Kidney epithelial cell (primary cell): ENCODE results near the gene TNF. TPM values are rescaled to one million over a fixed set of nuclear protein-coding genes. Genes with fewer than 3 reads are reported as not detected.
"Not testable (repeated sequence)": the region's sequence is repeated elsewhere in the genome, so short reads cannot be mapped to it uniquely, and the experiment has no call there.

Experiments used
- DNase-seq: peaks from one replicate; pipeline ENCODE4 v3.0.0-alpha.2; 2010; ENCODE audit warnings: low read depth
- H3K27me3 ChIP-seq: 2 replicates; pipeline ENCODE4 v1.6.0; 2011; ENCODE audit warnings: low read length; ENCODE audit not compliant: control insufficient read depth, insufficient read depth
- H3K36me3 ChIP-seq: 2 replicates; pipeline ENCODE4 v1.5.1; 2011; ENCODE audit warnings: low read length; ENCODE audit not compliant: control insufficient read depth, insufficient read depth
- H3K4me3 ChIP-seq: 2 replicates; pipeline ENCODE4 v1.5.1; 2011; ENCODE audit warnings: low read depth, mild to moderate bottlenecking, control low read depth, low read length
- total RNA-seq: library from RNA; depleted of rRNA; stranded (reverse); fragments of >200 nt; gene quantifications from 2 replicates; pipeline ENCODE4 v1.2.3, GENCODE V29; 2015
- TF ChIP-seq, protein P1 (sequence below): IDR thresholded peaks from 2 replicates; pipeline ENCODE4 v1.5.1; 2011; ENCODE audit warnings: mild to moderate bottlenecking, moderate library complexity, low read length, control low read depth, inconsistent platforms; ENCODE audit not compliant: insufficient read depth, poor library complexity, severe bottlenecking

TNF gene
- total RNA-seq, 1 donor from 2014 or later, result 18.6 TPM

DNA sequence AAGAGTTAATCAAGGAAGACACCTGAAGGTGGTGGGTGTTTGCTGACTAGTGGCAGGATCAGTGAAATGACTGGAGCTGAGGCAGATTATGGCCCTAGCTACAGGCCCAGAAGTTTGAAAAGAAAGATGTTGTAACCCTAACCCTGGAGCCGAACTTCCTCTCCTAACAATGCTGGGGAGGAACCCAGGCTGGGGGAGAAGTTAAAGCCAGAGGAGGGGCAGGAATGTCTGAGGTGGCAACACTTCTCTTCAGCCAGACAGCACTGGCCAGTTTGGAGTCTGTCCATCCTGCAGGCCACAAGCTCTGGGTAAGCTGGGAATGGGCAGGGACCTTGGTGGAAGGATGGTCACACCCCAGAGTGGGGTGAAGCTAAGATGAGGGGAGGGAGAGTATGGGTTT lies 10.6 kb downstream of the TNF start, which contains the start of gene LST1:
LST1 (plus strand) TSS at position 270 of the 400 bp plus-strand sequence. CDS start 1,023 bp downstream, outside the sequence.
- H3K36me3 ChIP-seq, result no peaks in the 10 kb centered on the region
- no peak for DNase-seq
- TF ChIP-seq, protein P1, sequence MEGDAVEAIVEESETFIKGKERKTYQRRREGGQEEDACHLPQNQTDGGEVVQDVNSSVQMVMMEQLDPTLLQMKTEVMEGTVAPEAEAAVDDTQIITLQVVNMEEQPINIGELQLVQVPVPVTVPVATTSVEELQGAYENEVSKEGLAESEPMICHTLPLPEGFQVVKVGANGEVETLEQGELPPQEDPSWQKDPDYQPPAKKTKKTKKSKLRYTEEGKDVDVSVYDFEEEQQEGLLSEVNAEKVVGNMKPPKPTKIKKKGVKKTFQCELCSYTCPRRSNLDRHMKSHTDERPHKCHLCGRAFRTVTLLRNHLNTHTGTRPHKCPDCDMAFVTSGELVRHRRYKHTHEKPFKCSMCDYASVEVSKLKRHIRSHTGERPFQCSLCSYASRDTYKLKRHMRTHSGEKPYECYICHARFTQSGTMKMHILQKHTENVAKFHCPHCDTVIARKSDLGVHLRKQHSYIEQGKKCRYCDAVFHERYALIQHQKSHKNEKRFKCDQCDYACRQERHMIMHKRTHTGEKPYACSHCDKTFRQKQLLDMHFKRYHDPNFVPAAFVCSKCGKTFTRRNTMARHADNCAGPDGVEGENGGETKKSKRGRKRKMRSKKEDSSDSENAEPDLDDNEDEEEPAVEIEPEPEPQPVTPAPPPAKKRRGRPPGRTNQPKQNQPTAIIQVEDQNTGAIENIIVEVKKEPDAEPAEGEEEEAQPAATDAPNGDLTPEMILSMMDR, result no peak
- H3K4me3 ChIP-seq, result no peak within 1 kb of the TSS
- no peaks in the 10 kb centered on the region for H3K27me3 ChIP-seq

DNA sequence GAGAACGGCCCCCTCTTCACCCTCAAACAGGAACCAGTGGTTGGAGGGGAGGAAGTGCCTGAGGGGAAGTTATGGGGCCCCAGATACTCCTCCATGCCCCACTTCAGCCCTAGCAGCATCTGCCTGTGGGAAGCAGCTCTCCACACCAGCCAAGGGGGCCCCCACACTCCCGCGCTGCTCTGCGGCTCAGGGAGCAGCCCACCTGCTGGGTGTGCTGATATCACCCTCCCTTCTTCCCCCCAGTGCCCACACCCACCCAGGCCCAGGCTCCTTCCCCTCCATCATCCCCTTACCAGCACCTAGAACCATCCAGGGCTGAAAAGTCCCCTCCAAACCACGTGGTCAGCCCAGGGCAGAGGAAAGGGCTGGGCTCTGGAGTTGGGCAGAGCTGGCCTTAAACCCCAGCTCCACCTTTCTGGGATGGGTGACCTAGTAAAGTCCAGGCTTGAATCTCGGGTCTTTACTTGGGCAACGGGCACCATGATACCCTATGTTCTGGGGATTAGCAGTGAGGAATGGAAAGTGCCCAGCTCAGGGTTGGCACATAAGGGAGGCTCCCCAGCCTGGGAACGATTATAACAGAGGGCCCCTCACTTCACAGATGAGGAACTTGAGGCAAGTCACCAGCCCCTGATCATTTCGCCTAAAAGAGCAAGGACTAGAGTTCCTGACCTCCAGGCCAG lies 11.4 kb downstream of the TNF start:
- no peaks in the 10 kb centered on the region for H3K27me3 ChIP-seq
- no peak for DNase-seq
- TF ChIP-seq, protein P1, result no peak
- H3K36me3 ChIP-seq, result no peaks in the 10 kb centered on the region
- H3K4me3 ChIP-seq, result no peak overlapping the region

DNA sequence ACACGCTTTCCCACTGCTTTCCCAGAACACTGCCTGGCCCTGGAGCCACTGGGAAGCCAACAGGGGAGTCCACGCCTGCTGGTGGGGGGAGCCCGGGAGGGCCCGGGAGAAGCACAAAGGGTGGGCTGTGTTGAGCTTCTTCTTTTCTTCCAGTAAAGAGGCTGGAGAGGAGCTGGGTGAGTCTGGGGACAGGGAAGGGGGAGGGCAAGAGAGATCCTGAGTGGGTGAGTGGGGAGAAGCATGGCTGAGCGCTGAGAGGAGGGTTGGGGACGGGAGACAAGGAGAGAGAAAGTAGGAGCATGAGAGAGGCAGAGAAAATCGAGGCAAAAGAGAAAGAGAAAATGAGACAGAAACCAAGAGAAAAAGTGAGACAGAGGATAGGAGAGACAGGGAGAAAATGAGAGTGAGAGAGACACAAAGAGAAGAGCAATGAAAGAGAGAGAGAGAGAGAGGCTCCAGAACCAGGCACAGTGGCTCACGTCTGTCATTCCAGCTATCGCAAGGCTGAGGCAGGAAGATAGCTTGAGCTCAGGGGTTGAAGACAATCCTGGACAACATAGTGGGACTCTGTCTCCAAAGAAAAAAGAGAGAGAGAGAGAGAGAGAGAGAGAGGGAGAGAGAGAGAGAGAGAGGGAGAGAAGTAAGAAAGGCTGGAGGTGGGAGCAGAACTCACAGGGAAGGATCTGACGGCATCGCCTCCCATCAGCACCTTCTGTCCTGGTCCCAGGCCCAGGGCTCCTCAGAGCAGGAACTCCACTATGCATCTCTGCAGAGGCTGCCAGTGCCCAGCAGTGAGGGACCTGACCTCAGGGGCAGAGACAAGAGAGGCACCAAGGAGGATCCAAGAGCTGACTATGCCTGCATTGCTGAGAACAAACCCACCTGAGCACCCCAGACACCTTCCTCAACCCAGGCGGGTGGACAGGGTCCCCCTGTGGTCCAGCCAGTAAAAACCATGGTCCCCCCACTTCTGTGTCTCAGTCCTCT lies 12.7 kb downstream of the TNF start:
- no peak for DNase-seq
- TF ChIP-seq, protein P1, result no peak
- Histone ChIP-seq H3K27me3 (no peaks in the 10 kb centered on the region), H3K4me3 (no peak overlapping the region), H3K36me3 (no peaks in the 10 kb centered on the region)

DNA sequence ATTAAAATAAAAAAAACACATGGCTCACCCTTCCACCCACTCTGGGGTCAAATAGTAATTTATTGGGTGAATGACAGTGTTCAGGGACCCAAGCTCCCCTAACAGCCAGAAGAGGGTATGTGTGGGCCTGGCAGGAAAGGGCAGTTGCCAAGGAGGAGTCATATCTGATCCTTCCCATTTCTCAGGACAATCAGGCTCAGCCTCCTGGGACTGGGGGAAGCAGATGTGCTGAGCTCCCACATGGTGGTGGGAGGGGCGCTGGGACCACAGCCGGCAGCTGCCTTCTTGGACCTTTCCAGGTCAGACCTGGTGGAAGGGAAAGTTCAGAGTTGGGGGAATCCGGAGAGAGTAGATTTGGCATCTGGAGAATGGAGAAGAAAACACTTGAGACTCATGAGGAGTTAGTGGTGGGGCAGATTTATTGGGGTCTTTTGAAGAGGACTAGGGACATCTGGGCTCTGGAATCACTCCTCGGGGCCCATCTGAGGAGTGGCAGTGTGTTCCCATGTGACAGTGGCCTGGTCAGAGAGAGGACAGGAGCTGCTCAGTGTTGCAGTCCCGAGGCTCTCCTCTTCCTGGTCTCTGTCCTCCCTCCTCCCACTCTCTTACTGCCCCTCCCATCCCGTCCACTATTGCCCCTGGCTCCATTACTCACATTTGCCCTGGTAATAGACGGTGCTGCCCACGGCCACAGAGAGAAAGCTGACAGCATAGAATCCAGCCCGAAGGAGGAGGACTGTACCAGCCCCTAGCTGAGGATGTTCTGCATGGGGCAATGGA lies 13.7 kb downstream of the TNF start:
- H3K4me3 ChIP-seq, result no peak overlapping the region
- TF ChIP-seq, protein P1, result no peak
- DNase-seq, result no peak

DNA sequence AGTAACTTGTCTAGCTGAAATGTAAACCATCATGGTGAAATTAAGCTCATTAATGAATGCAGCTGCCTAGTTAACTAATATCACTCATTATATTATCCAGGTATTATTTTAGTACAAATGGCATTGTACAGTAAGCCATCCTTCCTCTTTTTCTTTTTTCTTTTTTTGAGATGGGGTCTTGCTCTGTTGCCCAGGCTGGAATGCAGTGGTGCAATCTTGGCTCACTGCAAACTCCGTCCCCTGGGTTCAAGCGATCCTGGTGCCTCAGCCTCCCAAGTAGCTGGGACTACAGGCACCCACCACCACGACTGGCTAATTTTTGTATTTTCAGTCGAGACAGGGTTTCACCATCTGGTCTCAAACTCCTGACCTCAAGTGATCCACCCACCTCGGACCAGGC lies 15.3 kb downstream of the TNF start:
- H3K27me3 ChIP-seq, H3K4me3 ChIP-seq, H3K36me3 ChIP-seq, DNase-seq: not testable (repeated sequence)

More for the DNA sequence above, 13.7 kb downstream of the TNF start:
- H3K27me3 ChIP-seq, result no peaks in the 10 kb centered on the region
- no peaks in the 10 kb centered on the region for H3K36me3 ChIP-seq

DNA sequence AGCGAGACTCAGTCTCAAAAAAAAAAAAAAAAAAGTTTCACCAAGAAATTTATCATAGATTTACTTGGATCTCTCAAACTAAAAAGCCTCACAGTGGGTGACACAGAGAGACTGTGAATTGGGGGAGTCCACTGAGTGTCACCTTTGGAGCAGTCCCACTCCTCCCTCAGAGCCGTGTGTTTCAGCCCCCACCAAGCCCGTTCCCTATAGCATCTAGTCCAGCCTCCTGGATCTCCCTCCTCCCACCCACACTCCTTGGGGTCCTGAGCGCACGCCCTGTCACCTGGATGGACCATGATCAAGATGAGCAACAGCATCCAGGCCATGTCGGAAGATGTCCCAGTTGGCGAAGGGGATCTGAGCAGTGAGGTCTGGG lies 17.0 kb downstream of the TNF start:
- DNase-seq, result no peak
- H3K36me3 ChIP-seq, result no peaks in the 10 kb centered on the region
- no peaks in the 10 kb centered on the region for H3K27me3 ChIP-seq
- no peak overlapping the region for H3K4me3 ChIP-seq
- TF ChIP-seq, protein P1, result no peak
